ENCODE results near the gene APOBEC2. TPM values are rescaled to one million over a fixed set of nuclear protein-coding genes. Genes with fewer than 3 reads are reported as not detected.
A peak's percentile ranks its signal among the peaks of the same experiment; 100 is the strongest.

Gene APOBEC2
- total and polyA plus RNA-seq, 2 of the 13 experiments (the other 11 are each of a cell fraction or from before 2014, with no cell fraction given) = 0.09 TPM; not detected in 1

- TF ChIP-seq ZNF18 (CRISPR knock-in tag; IDR thresholded peaks at IDR 0.05; ENCODE audit: insufficient replicate concordance) (no peak), ZNF335 (CRISPR knock-in tag; IDR thresholded peaks at IDR 0.05) (no peak), ZNF850 (CRISPR knock-in tag; conservative IDR thresholded peaks at IDR 0.05) (no peak), PRDM15 (CRISPR knock-in tag; IDR thresholded peaks at IDR 0.05) (no peak; the same call in 1 of the 2 replicates), SAFB2 (CRISPR knock-in tag; IDR thresholded peaks at IDR 0.05; ENCODE audit: borderline replicate concordance, low read depth) (peak; percentile 87; the same call in 1 of the 2 replicates), ZBED4 (CRISPR knock-in tag; IDR thresholded peaks at IDR 0.05; ENCODE audit: borderline replicate concordance) (peak; percentile 73; the same call in 1 of the 2 replicates), HES4 (CRISPR knock-in tag; IDR thresholded peaks at IDR 0.05; ENCODE audit: borderline replicate concordance) (no peak), NBN (conservative IDR thresholded peaks at IDR 0.05) (no peak), KDM1A (CRISPR knock-in tag; IDR thresholded peaks at IDR 0.05) (no peak), RBFOX2 (IDR thresholded peaks at IDR 0.05; ENCODE audit: low read depth, low read length) (peak; percentile 72), FOXO1 (CRISPR knock-in tag; IDR thresholded peaks at IDR 0.05) (peak; percentile 29; the same call in 1 of the 2 replicates), PLSCR1 (CRISPR knock-in tag; IDR thresholded peaks at IDR 0.05; ENCODE audit: borderline replicate concordance) (no peak), SOX6 (IDR thresholded peaks at IDR 0.05) (no peak), SOX6 (CRISPR knock-in tag; IDR thresholded peaks at IDR 0.05) (peak; percentile 65), NR2F1 (CRISPR knock-in tag; IDR thresholded peaks at IDR 0.05) (no peak), ZNF446 (CRISPR knock-in tag; IDR thresholded peaks at IDR 0.05) (peak; percentile 73; the same call in 1 of the 2 replicates), ZNF703 (CRISPR knock-in tag; IDR thresholded peaks at IDR 0.05; ENCODE audit: borderline replicate concordance) (0 out of 2 replicates have a peak, but pooled peaks have one; percentile 34), KDM5A (IDR thresholded peaks at IDR 0.05; ENCODE audit: borderline replicate concordance, low read length) (peak; percentile 85; the same call in 1 of the 2 replicates)
Measured at GRCh38 chr6:41071923-41072835, 19.2 kb downstream of the APOBEC2 start, which contains the start of gene OARD1 (continued).
